Glomerular visceral epithelial cell (primary cell): ENCODE results near the gene HIVEP3.

Source experiments
- DNase-seq: peaks from one replicate; pipeline ENCODE4 v3.0.0-alpha.2; 2016; ENCODE audit errors: extremely low spot score

The HIVEP3 gene

DNA sequence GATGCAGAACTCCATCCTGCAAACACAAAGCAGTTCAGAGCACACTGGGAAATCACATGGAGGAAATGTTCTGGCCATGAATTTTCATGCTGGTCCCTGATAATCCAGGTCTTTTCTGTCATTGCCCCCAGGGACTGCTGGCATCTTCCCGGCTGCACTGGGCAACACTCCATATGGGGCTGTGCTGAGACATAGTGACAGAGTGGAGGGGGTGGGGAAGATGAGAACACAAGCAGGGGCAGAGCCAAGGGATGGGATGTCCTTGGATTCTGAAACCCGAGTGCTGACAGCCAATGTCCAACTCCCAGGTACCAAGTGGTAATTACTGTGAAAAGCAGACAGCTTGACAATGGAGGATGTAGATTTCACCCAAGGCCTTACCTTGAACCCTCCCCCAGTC lies 185.7 kb downstream of the HIVEP3 start:
- no peak for DNase-seq

DNA sequence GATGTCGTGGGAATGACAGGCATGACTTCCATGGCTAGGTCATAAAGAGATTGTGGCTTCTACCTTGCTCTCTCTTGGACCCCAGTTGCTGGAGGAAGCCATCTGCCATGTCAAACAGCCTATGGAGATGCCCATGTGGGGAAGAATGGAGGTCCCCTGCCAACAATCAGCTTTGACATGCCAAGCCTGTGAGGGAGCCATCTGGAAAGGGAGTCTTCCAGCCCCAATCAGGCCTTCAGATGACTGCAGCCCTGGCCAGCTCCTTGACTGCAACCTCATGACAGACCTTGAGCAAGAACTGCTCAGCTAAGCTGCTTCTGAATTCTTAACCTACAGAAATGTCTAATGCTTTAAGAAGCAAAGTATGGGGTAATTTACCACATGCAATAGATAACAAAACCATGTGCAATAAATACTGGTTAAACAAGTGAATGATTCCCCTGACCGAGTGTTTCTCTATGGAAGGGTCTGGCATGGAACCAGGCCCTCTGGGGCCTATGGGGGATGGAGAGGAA lies 187.1 kb downstream of the HIVEP3 start:
- DNase-seq, result no peak

DNA sequence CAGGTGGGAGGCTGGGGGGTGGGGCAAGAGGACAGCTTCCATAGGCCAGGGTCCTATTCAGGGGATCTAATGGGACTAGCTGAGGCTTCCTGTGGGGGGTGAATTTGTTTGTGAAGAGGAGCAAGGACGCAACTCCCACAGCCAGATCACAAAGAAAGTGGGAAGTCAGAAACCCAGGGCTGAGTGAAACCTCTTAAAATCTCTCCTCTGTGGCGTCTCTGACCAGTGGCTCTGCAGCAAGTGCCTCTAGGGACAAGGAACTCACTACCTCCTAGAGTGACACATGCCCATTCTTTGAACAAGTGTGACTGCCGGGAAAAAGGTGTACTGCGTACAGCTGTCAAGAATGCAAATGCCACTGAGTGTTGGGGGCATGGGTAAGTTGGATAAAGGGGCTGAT lies 187.9 kb downstream of the HIVEP3 start:
- no peak for DNase-seq

DNA sequence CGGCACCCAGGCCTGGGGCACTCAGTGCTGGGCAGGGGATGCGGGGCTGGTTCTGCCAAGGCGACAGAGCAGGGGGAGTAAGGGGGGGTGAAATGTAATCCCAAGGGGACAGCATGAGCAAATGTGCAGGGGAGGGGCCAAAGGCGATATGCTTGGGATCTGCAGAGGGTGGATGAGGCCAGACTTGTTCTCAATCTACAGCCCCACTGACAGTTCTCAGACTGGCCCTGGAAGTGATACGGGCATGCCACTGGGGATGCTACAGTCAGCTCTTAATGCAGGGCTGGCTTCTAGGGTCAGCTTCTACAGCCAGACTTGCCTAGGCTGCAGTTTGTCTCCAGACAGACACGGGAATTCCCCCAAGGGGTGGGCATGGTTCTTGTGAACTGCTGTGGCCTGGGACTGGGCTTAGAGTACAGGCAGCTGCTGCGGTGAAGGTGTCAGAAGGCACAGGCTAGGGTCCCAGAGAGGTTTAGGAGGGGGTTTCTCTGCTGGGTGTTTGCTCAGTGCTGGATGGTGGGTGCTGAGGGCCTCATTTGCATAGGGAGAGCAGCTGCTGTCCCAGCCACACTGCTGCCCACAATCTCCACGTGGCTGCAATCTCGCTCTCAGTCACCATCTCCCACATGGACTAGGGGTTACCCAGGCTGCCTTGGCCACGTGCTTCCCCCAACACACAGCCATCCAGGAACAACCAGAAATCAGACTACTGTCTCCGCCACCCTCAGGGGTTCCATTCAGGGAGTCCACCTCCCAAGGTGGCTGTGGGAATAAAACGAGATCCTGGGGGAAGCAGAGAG lies 190.1 kb downstream of the HIVEP3 start:
- DNase-seq, result peak; percentile 60

DNA sequence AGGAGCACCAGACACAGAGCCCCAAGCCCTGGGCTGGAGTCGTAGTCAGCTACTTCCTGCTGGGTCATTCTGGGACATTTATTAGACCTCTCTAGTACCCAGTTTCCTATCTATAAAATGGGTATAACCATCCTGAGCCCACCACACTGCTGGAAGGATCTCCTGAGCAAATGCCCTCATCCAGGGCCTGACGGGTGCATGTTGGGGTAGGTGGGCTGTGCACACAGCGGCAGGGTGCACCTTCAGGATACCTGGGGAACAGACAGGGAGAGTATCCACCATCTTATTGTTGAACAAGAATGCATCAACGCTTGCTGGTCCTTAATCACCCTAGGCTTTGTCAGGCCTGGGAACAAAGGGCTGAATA lies 191.0 kb downstream of the HIVEP3 start:
- DNase-seq, result no peak

DNA sequence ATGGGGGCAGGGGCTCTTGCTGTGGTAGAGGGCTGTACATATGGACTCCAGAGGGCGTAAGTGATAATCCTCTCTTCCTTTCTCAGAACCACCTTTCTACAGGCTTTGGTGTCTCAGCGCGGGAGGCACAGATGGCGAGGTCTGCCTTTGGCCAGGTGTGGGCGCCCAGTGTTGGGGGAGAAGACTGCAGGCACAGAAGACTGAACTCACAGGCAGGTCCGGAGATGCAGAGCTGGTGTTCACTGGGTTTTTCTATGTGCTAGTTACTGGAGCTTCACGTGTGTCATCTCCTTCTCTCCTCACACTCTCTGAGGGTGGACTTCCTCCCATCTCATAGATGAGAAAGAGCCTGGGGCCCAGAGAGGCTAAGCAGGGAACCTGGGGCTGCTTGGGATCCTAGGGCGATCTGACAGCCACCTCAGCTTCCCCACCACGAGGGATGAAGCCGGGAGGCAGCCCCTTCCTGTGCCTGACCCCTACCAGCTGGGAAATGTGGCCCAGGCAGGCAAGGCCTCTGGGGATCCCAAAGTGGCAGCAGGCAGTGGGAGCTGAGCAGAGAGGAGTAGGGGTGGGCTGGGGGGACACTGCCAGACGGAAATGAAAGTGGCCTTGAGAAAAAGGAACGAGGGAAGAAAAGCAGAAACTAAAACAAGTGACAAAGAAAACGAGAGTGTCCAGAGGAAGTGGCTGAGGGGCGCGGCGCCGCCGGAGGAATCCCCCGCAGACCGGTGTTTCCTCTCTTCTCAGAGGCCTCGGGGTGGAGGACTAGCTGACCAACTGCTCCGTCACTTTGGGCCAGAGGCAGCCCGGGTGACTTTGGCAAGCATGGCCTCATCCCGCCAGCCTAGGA lies 191.6 kb downstream of the HIVEP3 start:
- no peak for DNase-seq

DNA sequence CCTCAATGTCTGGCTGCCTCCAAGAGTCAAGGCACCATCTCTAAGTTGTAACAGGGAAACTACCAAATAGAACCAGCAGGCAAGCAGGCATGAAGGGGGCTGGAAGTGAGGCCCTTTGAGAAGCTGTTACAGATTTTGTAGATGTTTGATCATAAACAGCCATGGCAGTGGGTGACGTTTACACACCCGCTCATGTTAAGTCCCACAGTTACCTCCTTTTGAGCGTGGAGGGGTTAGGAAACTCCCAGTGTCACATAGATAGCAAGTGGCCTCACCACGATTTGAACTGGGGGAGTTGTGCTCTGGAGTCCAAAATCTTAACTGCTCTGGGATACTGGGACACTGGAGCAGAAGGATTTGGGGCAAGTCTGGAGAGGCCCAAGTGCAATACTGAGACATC lies 192.4 kb downstream of the HIVEP3 start:
- DNase-seq, result no peak

DNA sequence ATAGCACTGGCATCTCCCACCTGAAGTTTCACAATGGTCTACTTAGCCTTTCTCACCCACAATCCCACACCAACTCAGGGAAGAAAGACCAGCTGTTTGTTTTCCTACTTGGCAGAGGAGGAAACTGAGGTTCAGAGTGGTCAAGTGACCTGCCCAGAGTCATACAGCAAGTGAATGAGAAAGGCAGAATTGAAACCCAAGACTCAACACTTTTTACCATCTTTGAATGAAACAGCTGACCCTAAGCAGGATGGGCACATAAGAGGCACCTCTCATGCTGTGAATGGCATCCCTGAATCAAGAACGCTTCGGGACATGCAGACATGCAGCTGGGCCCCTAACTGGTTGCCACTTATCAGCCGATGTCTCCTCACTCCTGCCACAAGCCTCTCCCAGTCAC lies 193.8 kb downstream of the HIVEP3 start:
- DNase-seq, result no peak

DNA sequence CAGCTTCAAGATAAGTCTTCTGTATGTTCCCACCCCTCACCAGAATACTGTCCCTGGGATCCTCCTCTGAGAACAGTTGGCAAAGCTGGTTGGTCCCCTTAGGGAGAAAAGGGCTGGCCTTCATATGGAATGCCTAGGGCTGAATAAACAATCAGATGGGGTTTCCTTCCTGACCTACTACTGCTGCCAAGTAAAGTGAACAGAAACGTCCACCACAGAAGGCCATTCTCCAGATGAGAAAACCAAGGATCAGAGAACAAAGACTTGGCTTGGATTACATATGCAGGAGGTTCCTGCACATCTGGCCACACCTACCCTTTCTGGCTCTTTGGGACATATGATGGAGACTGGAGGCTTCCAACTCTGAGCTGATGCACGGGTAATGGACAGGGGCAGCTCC lies 194.5 kb downstream of the HIVEP3 start:
- DNase-seq, result no peak

DNA sequence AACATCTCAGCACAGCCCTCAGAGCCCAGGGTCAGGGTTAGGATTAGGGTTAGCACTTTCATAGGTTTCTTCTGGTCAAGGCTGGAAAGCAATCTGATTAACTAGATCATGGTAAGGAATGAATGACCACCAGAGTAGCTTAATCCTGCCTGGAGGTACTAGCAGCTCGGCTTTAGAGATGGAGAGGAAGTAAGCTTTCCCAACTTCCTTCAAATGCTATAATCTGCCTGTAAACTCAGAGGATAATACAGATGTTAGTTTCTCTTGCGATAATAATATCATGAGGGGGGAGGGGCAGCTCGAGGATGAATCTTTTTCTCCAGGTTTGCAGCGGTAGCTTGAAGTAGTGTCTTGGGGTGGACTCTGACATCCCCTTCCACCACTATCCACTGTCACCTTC lies 194.9 kb downstream of the HIVEP3 start:
- no peak for DNase-seq

DNA sequence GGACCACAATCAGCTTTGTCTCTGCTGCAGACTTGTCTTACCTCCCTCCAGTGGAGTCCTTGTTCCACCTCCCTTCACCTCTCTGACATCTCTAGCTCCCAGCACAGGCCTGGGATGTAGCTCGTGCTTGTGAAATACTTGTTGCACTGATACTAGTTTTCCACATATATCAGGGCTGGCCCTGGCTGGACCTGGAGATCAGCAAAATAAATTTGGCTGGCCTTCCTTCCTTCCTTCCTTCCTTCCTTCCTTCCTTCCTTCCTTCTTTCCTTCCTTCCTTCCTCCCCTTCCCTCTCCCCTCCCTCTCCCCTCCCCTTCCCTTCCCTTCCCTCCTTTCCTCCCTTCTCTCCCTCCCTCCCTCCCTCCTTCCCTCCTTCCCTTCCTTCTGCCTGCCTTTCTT lies 196.5 kb downstream of the HIVEP3 start:
- no peak for DNase-seq

DNA sequence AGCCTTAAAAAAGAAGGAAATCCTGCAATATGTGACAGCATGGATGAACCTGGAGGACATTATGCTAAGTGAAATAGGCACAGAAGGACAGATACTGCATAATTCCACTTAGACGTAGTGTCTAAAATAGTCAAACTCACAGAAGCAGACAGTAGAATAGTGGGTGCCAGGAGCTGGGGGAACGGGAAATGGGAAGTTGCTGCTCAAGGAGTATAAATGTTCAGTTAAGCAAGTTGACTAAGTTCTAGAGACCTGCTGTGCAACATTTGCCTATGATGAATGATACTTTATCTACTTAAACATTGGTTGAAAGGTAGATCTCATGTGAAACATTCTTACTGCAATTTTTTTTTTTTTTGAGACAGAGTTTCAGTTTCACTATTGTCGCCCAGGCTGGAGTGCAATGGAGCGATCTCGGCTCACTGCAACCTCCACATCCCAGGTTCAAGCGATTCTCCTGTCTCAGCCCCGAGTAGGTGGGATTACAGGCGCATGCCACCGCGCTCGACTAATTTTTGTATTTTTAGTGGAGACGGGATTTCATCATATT lies 197.8 kb downstream of the HIVEP3 start:
- DNase-seq, result no peak

DNA sequence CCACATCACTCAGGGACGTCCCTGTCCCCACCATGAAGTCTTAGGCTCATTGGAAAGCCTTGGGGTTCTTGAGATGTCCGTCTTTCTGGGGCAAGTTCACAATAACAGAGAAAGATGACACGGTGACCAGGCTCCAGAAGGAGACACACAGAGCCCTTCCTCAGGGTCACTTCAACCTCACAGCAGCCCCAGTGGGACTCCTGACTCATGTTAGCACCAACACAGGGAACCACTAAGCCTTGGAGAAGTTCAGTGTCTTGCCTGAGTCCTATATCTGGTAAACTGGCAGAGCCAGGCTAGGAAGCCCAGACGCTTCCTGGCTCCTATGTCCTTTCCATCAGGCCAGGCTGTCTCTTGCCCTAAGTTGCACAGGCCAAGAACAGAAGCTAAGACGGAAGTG lies 199.1 kb downstream of the HIVEP3 start:
- DNase-seq, result no peak

DNA sequence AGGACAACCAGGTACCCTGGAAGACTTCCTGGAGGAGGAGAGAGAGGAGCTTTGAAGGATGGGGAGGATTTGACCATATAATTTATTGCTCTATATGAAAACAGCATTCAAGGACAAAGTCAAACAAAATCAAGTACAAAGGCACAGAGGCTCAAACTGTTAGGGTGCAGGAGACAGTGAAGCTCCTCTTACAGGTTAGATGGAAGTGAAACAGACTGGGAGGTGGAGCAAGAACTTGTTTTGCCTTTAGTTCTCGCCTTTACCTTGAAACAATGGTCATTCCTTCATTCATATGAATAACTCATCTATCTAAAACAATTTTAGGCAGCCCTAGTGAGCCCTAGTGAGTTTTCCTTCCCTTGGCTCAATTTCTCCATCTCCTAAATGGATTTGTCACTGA lies 199.6 kb downstream of the HIVEP3 start:
- no peak for DNase-seq

DNA sequence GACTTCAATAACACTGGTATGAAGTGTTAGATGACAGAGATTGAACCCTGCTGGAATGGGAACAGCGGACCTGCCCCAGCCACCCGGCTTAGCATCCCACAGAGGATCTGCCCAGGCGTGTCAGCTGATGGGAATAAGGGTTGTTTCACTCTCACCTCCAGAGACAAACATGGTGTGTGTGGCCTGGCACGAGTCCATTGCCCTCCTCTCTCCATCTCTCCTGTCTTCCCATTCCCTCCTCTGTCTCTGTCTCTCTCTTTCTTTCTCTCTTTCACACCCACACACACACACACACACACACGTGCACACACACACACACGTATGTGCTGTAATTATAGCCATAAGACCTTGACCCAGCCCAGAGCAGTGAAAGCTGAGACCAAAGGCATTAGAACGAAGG lies 200.2 kb downstream of the HIVEP3 start:
- no peak for DNase-seq

DNA sequence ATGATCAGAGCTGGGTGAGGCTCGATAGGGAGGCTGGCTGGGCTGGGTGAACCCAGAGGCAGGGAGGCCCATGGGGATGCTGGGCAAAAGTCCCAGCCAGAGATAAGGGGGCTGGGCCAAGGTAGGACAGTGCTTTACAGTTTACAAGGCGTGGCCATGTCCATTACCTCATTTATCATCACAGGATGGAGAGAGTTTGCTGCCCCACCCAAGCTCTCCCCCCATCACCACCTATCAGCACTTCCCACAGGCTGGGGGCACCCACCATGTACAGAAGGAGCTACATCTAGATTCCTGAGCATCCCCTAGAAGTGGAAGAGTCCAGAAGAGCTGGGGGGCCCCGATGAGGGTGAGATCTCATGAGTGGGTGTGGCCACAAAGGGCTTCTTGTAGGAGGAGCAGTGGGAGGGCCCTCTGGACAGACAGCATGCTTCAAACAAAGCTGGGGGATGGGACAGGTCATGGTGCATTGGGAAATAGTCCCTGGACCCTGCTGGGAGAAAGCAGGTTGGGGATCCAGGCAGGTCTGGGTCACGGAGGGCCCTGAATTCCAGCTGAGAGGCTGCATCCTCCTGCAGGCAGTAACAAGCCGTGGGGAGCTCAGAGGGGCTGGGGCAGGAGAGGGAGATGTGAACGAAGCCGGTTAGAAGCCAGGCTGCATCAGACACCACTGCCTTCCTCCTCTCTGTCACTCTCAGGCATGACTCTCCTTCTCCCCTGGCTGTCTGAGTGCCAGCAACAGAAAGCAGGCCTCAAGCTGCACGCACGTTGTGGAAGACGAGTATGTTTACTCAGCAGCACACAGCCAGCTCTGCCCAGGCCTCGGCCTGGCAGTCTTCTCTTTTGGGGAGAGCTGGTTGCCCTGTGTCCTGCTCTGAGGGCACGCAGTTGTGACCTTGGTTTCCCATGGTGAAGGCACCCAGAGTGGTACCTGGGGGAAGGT lies 202.3 kb downstream of the HIVEP3 start:
- DNase-seq, result no peak

DNA sequence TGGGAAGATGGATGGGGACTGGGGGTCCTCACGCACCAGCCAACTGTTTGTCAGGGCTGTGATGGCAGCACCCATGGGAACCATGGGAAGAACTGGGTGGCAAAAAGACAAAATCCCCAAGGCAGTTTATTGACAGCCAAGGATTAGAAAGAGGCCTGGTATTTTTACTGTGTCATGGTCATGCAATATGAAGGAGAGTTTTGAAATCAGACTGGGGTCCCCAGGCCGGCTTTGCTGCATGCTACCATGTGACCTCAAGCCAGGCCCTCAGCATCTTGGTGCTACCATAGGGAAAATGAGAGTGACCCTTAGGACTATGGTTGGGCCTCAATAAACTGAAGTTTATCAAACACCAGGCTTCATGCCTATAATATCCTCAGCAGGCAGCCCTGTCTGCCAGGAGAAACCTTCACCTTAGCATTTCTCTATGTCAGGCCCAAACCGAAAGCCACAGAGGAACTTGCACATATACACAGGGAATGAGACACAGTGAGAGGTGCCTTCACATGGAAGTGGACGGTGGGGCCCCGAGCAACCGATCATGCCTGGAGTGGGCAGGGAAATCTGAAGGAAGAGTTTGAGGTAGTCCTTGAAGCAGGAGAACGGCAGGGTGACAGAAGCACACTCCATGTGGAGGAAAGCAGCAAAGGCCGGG lies 203.2 kb downstream of the HIVEP3 start:
- DNase-seq, result no peak

DNA sequence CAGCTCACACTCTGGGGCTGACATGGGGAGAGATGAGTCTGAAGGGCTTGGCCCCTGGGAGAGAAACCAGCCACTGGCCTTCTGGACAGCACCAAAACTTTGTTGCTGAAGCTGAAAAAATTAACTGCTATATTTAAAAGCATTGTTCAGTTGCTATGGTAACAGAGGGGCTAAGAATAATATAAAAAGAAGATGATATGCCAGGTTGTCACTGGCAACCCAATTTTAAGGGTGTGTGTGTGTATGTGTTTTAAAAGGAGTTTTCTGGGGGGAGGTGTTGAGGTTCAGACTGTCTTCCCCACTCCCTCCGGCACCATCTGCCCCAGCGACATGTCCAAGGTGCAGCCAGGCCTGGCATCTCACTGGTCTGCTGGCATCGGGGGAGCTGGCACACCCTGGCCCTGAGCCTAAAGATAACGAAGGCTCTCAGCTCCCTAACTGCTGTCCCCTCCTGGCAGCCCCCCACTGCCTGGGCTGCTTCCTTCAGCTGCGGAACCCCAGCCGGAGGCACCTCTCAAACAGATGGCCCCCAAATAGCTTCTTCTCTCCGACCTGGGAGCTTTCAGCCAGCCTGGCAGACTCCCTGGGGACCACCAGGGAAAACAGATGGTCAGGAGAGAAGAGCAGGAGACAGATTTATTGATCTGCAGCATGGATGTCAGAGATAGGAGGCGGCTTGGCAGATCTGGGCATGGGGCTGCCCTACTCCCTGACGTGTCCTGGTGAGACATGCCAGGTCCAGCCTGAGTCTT lies 203.9 kb downstream of the HIVEP3 start:
- no peak for DNase-seq

DNA sequence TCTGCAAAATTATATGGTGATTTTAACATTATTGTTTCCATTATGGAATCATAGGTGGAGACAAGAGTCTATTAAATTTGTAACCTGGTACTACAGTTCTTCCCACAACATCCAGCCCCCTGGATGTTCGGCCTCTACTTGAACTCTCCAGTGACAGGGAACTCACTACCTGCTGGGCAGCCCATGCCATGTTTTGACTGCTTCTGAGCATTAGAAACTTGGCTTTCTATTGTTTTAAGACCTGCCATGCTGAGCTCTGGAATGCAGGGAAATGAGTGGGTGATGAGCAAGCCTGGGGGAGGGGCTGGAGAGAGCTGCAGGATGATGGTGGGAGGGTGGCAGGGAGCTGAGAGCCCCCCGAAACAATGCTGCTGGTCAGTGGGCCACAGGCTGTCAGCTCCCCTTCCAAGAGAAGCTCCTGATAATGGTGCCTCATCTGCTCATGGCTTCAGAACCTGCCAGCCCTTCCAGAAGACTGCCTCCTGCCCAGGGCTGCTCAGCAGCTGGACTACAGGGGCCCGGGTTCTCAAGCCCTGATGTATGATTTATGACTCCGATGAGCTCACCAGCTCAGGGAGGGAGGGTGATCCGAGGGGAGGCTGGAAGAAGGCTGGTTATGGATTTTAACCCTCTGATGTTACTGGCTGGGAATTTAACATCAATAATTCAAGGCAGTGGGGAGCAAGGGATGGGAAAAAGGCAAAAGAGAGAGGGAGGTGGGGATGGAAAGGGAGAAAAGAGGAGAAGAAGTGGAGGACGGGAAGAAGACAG lies 205.0 kb downstream of the HIVEP3 start:
- DNase-seq, result peak; percentile 87

DNA sequence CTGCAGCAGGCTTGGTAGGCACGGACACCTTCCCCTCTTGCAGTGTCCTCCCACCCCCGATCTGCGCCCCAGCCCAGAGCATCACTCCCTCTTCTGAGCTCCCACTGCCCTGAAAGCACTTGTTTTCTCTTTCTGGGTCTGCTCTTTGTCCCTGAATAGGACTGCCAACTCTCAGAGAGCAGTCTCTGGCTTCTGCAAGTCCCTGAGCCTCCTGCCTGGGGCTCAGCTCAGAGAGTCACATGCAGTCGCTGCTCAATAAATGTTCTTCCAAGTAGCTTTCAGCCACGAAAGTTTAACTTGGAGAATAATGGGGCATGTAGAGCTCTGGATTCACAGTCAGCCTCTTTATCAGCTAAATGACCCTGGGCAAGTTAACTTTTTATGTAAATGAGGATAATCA lies 205.6 kb downstream of the HIVEP3 start:
- DNase-seq, result no peak
